Activated CD4-positive, alpha-beta memory T cell treated with anti-CD3 and anti-CD28 coated beads for 36 hours (primary cell): ENCODE measurements around the gene GABRR2. TPM values are rescaled to one million over a fixed set of nuclear protein-coding genes. Genes with fewer than 3 reads are reported as not detected.

ENCODE experiments used
- CTCF ChIA-PET: fragments of 350-600 bp; sonication (Branson Sonifier 250); formaldehyde crosslinking; loops from one replicate; lab custom pipeline; 2021; ENCODE audit warnings: antibody characterized with exemption, inconsistent platforms; lab: Charles Lee
- POLR2A ChIA-PET: fragments of 350-600 bp; sonication (Branson Sonifier 250); formaldehyde crosslinking; loops from one replicate; lab custom pipeline; 2021; ENCODE audit warnings: antibody characterized with exemption; lab: Charles Lee
- DNase-seq: peaks from one replicate; pipeline ENCODE4 v3.0.0-alpha.2; 2020
- H3K27ac Mint-ChIP-seq: one replicate; pipeline ENCODE4 v1.8.0; 2021; ENCODE audit warnings: mixed read lengths
- H3K27me3 Mint-ChIP-seq: one replicate; pipeline ENCODE4 v1.8.0; 2021; ENCODE audit warnings: mixed read lengths
- H3K36me3 Mint-ChIP-seq: one replicate; pipeline ENCODE4 v1.8.0; 2021; ENCODE audit warnings: mixed read lengths
- H3K4me1 Mint-ChIP-seq: one replicate; pipeline ENCODE4 v1.8.0; 2021; ENCODE audit warnings: low read depth, mixed read lengths
- H3K4me3 Mint-ChIP-seq: one replicate; pipeline ENCODE4 v1.8.0; 2021; ENCODE audit warnings: mild to moderate bottlenecking, mixed read lengths
- H3K9me3 Mint-ChIP-seq: one replicate; pipeline ENCODE4 v1.8.0; 2021; ENCODE audit warnings: mixed read lengths
- intact Hi-C: fragments of 100-400 bp; cut with micrococcal nuclease; formaldehyde crosslinking; loops from one replicate; pipeline ENCODE4 v1.15.1; 2023
- total RNA-seq, 2 experiments: library from RNA; stranded (reverse); gene quantifications; one replicate each; pipeline ENCODE4 v1.2.3, GENCODE V29; 2021

GABRR2 gene
- total RNA-seq = under 1 TPM; 0.50 to 0.51 TPM

DNA sequence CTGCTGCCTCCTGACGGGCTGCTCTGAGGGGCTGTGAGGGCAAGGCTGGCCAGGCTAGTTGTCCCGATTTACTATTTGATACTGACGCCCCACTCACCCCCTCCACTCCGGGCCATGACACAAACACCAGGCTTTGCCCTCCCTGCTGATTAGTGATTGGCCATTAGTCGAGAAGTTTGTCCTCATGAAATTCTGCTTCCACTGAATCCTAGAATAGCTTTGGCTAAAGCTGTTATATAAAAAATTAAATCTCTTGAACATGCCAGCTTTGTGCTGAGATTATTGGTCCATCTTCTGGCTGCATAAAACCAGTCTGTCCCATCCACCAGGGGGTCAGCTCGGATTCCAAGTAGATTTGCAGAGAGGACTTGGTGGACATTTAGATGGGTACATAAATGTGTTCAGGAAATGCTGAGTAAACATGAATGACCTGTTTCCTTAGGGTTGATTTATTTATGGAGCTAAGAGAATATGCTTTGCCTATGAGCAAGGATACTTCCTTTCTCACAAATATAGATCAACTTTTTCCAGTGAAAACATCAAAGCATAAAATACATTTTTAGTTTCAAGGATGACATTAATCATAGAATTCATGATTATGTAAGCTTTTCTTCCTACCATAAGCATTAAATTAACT lies at the start of gene GABRR2:
Gene GABRR2, minus strand, starts transcription at position 51 of the 637 bp plus-strand sequence. CDS start 134 bp downstream, outside the sequence.
- Mint-ChIP-seq H3K36me3 (peaks cover 2% of the 10 kb centered on the region), H3K4me3 (no peak within 1 kb of the TSS), H3K27ac (no peak within 1 kb of the TSS), H3K9me3 (no peaks in the 10 kb centered on the region), H3K27me3 (no peaks in the 10 kb centered on the region), H3K4me1 (no peaks in the 10 kb centered on the region)
- ChIA-PET POLR2A (no interaction called here), CTCF (no interaction called here)
- no peak for DNase-seq
- intact Hi-C loops = no loop called here

DNA sequence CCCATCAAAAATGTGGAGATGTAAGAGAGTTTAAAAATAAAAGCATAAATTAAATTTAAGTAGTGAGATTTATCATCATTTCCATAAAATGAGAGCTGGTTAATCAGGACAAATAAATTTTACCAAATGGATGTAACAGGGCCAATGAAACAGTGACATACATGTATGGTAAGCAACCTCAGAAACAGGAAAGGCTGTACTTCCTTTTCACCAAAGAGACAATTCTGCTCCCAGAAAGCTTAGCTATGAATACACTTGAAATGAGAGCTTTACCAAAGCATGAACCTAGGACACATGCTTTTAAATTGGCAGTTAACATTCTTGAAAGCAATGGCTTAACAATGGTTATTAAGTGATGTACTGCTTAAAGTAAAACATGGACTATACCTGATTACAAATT lies 49.5 kb upstream of the GABRR2 start:
- Mint-ChIP-seq H3K27ac (no peak overlapping the region), H3K4me1 (peaks cover 23% of the 10 kb centered on the region), H3K9me3 (no peaks in the 10 kb centered on the region), H3K36me3 (no peaks in the 10 kb centered on the region), H3K27me3 (no peaks in the 10 kb centered on the region), H3K4me3 (no peak overlapping the region)
- no peak for DNase-seq
- CTCF ChIA-PET = interaction anchor here (1.0 to 4.1 kb wide), 5 partner anchors 7 to 382 kb away, joined by 3 to 28 read pairs (median 4); no protein-coding TSS in a partner anchor
- intact Hi-C loops = no loop called here
- POLR2A ChIA-PET = no interaction called here

DNA sequence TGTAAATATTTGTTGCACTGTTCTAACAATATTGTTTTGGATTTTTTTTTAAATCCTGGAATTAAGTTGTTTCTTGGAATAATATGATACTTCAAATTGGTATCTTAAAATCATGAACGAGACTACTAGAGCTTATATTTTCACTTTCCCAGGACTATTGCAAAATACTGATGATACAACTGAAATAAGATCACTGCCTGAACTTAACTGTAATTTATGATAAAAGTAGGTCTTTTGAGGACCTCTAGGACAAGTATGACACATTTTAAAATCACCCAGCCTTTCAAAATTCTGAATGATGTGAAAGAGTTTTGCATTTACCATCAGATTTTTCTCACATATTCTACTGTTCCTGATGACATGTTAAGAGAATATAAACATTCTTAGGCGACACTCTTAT lies 46.1 kb upstream of the GABRR2 start:
- Mint-ChIP-seq H3K27ac (no peak overlapping the region), H3K4me1 (peaks cover 44% of the 10 kb centered on the region), H3K27me3 (no peaks in the 10 kb centered on the region), H3K36me3 (no peaks in the 10 kb centered on the region), H3K9me3 (no peaks in the 10 kb centered on the region), H3K4me3 (no peak overlapping the region)
- intact Hi-C loops = no loop called here
- POLR2A ChIA-PET = no interaction called here
- DNase-seq = no peak
- CTCF ChIA-PET = interaction anchor here (1.1 to 3.7 kb wide), 3 partner anchors 11 to 12 kb away, joined by 4 to 28 read pairs (median 10); no protein-coding TSS in a partner anchor

DNA sequence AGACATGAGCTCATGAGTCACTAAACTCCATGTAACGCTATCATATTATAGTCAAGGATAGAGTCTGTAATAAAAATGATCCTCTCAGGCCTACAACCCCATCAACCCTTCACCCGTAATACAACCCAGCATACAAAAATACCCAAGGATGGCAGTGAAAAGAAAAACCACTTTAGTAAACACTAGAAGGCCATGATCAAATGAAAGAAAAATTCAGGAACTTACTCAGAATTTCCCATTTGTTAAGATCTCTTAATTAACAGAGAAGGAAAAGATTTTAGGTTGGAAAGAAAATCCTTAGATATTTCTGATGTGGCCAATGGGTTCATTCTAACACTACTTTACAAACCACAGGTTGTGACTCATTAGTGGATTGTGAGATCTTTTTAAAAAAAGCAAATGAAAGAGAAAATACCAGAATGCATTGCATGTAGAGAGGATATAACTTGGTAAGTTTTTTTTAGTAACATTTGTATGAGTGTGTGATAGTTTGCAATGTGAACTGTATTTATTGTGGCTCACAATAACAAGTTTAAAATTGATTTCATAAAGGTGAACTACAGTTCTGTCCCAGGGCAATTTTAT lies 45.4 kb upstream of the GABRR2 start:
- ChIA-PET POLR2A (no interaction called here), CTCF (interaction anchor here (2.3 kb wide), 1 partner anchor 11 kb away, joined by 10 read pairs; no protein-coding TSS in a partner anchor)
- Mint-ChIP-seq H3K27me3 (no peaks in the 10 kb centered on the region), H3K4me3 (no peak overlapping the region), H3K27ac (peak overlapping the region; percentile 58), H3K9me3 (no peaks in the 10 kb centered on the region), H3K36me3 (no peaks in the 10 kb centered on the region), H3K4me1 (peaks cover 51% of the 10 kb centered on the region)
- intact Hi-C loops = loop anchor here (1.0 kb wide), 1 partner anchor 9 kb away; no protein-coding TSS in a partner anchor
- DNase-seq = no peak

DNA sequence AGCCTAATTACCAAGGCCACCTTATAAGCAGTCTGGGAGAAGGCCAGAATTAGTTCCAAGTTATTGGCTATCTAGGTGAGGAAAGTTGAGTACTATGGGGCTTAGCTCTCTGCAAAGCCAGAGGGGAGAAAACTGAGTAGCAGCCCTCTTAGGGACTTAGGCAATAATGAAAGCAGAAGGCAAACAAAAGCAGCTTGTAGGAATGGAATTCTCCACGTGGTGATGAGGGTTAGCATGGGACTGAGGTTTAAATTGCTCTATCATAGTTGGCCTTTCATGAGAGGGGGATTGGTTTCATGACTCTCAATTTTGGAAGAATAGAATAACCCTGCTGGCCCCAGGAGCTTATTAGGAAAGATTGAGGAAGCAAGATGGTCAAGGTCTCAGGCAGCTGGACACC lies 44.5 kb upstream of the GABRR2 start:
- intact Hi-C loops = loop anchor here (10.0 kb wide), 2 partner anchors 465 to 745 kb away; partner anchors contain the start of gene CASP8AP2
- Mint-ChIP-seq H3K27me3 (no peaks in the 10 kb centered on the region), H3K4me3 (no peak overlapping the region), H3K4me1 (peaks cover 54% of the 10 kb centered on the region), H3K9me3 (no peaks in the 10 kb centered on the region), H3K27ac (no peak overlapping the region), H3K36me3 (no peaks in the 10 kb centered on the region)
- POLR2A ChIA-PET = no interaction called here
- CTCF ChIA-PET = interaction anchor here (0.9 to 2.3 kb wide), 3 partner anchors 8 to 77 kb away, joined by 3 to 10 read pairs (median 3); no protein-coding TSS in a partner anchor
- DNase-seq = no peak

DNA sequence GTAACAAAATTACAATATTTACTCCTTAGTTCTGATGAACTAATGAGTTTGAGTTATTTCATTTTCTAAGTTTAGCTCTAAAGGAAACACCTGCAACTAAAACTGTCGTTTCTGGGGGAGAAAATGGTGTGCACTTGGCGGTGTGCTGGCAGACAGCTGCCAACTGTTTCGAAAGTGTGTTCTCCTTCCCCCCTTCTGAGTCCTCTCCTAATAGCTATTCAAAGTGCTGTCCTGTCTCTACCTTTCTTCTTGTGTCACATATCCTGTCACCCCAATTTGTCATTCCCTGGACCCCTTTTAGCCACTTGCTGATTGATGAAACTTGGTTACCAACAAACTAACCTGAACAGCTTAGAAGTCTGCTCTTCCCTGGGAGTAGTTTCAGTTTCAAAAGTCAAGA lies 42.3 kb upstream of the GABRR2 start:
- DNase-seq = no peak
- Mint-ChIP-seq H3K4me1 (peaks cover 59% of the 10 kb centered on the region), H3K9me3 (no peaks in the 10 kb centered on the region), H3K27ac (peak overlapping the region; percentile 50), H3K27me3 (no peaks in the 10 kb centered on the region), H3K4me3 (peak overlapping the region; percentile 75), H3K36me3 (no peaks in the 10 kb centered on the region)
- CTCF ChIA-PET = interaction anchor here (1.1 to 5.6 kb wide), 4 partner anchors 11 to 375 kb away, joined by 3 to 37 read pairs (median 20); no protein-coding TSS in a partner anchor
- POLR2A ChIA-PET = no interaction called here
- intact Hi-C loops = loop anchor here (10.0 kb wide), 2 partner anchors 467 to 747 kb away; partner anchors contain the start of gene CASP8AP2

DNA sequence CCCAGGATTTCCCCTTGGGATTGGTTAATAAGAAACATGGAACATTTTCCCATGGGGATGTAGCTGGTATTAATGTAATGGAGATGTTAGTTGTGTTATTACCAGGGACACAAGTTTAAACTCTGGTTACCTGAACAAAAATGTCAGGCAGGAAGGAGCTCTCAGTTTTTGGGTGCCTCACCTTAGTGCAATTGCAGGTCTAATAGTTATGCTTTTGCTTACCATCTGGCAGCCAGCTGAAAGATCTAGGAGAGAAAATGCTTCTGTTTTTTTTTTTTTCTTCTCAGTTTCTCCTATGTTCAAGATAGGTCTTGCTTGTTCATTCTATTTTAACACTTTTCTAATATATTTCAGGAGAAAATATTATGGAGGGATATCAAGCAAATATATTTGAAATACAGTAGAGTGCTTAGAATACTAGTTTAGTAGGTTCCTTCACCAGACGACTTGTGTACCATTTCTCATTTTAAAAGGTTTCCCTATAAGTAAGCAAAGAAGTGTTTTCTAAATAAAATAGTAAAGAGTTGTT lies 41.6 kb upstream of the GABRR2 start:
- no peaks in the 10 kb centered on the region for H3K9me3 Mint-ChIP-seq
- CTCF ChIA-PET = interaction anchor here (0.6 to 5.6 kb wide), 7 partner anchors 11 to 374 kb away, joined by 3 to 37 read pairs (median 4); no protein-coding TSS in a partner anchor
- H3K4me3 Mint-ChIP-seq = peak overlapping the region; percentile 75
- H3K36me3 Mint-ChIP-seq = peaks cover 3% of the 10 kb centered on the region
- H3K4me1 Mint-ChIP-seq = peaks cover 61% of the 10 kb centered on the region
- peak overlapping the region; percentile 28 for H3K27ac Mint-ChIP-seq
- no peak for DNase-seq
- H3K27me3 Mint-ChIP-seq = no peaks in the 10 kb centered on the region
- intact Hi-C loops = loop anchor here (10.0 kb wide), 2 partner anchors 468 to 748 kb away; partner anchors contain the start of gene CASP8AP2
- POLR2A ChIA-PET = interaction anchor here (0.5 to 1.7 kb wide), 5 partner anchors 9 to 364 kb away, joined by 3 to 6 read pairs (median 4); partner anchors contain the start of gene PNRC1

DNA sequence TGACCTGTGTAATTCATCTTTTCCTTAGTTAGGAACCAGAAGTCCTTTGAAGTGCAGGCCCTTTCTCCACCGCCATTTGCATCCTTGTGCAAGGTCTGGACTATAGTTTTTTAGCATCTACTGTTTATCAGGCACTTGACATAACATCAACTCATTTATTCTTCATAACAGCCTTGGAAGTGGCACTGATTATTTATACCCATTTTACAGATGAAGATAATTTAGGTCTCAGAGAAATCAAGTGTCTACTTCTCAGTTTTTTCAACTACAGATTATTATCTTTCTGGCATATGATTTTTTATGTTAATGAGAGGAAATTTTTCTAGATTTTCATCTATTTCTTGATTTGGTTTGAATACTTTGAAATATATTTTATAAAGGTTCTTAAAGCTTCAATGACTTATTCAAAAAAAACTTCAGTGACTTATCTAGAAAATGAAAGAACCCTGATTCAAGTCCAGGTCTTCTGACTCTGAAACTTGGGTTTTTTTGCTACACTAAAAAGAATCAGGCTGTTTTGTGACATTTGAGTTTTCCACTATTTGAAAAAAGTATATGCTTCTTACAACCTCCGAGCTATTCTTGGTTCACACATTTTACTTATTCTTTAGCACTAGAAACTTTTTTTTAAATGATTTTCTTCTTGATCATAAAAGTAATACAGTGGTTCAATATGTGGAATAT lies 40.6 kb upstream of the GABRR2 start:
- Mint-ChIP-seq H3K4me3 (no peak overlapping the region), H3K9me3 (no peaks in the 10 kb centered on the region), H3K4me1 (peaks cover 64% of the 10 kb centered on the region), H3K27ac (peak overlapping the region; percentile 33), H3K27me3 (no peaks in the 10 kb centered on the region), H3K36me3 (peaks cover 3% of the 10 kb centered on the region)
- CTCF ChIA-PET = interaction anchor here (0.6 to 5.6 kb wide), 3 partner anchors 13 to 17 kb away, joined by 3 to 37 read pairs (median 34); no protein-coding TSS in a partner anchor
- POLR2A ChIA-PET = interaction anchor here (0.7 to 1.7 kb wide), 4 partner anchors 10 to 365 kb away, joined by 3 to 6 read pairs (median 5); partner anchors contain the start of gene PNRC1
- DNase-seq = no peak
- intact Hi-C loops = loop anchor here (10.0 kb wide), 2 partner anchors 469 to 749 kb away; partner anchors contain the start of gene CASP8AP2

DNA sequence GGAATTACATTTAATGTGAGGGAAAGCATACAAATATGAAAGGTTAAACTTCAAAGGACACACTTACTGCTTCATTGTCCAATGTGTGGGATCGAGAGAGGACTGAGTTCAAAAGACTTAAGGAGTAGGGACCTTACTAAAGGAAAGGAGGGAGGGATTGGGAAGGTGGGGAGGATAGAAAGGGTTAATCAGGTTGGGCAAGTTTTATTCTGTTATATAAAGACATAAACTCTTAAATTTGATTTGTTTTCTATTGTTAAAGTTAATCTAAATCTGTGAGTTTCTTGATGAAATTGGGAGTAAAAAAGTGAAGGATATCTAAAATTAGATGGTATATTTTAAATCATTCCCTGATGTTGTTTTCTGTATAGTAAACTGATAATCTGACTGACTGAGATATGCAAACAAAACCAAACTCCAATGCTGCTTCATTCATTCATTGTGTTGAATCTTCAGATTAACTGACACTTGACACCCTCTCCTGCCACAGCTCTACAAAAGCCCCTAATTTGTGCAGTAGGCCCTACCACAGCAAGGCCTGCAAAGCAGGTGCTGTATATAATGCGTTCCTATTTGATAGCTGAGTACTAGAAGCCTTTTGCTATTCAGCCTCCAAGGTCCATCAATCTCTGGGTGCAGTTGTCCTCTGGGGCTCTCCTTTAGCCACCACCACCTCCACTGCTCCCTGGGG lies 38.7 kb upstream of the GABRR2 start:
- peaks cover 3% of the 10 kb centered on the region for H3K36me3 Mint-ChIP-seq
- H3K27me3 Mint-ChIP-seq = no peaks in the 10 kb centered on the region
- CTCF ChIA-PET = interaction anchor here (4.5 to 5.6 kb wide), 2 partner anchors 14 to 19 kb away, joined by 34 to 37 read pairs; no protein-coding TSS in a partner anchor
- H3K4me1 Mint-ChIP-seq = peaks cover 71% of the 10 kb centered on the region
- DNase-seq = no peak
- intact Hi-C loops = loop anchor here (5.0 to 10.0 kb wide), 4 partner anchors 372 to 751 kb away; partner anchors contain the start of genes CASP8AP2 and RNGTT
- peak overlapping the region; percentile 80 for H3K27ac Mint-ChIP-seq
- H3K4me3 Mint-ChIP-seq = peak overlapping the region; percentile 73
- no peaks in the 10 kb centered on the region for H3K9me3 Mint-ChIP-seq
- POLR2A ChIA-PET = no interaction called here

DNA sequence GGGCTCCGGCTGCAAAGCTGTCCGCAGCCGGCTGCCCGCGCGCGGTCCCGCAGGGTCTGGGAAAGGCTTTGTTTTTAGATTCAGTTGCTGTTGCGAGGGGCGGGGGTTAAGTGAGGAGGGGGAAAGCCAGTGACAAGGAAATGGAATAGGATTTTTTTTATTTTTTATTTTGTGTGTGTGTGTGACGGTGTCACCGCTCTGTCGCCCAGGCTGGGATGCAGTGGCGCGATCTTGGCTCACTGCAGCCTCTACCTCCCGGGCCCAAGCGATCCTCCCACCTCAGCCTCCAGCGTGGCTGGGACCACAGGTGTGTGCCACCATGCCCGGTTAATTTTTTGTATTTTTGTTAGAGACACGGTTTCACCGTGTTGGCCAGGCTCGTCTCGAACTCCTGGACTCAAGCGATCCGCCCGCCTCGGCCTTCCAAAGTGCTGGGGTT lies 38.0 kb upstream of the GABRR2 start:
- H3K27me3 Mint-ChIP-seq = no peaks in the 10 kb centered on the region
- DNase-seq = no peak
- CTCF ChIA-PET = interaction anchor here (4.8 to 7.6 kb wide), 3 partner anchors 15 to 55 kb away, joined by 15 to 47 read pairs (median 37); no protein-coding TSS in a partner anchor

More for the DNA sequence above, 38.0 kb upstream of the GABRR2 start:
- Mint-ChIP-seq H3K4me1 (peaks cover 78% of the 10 kb centered on the region), H3K36me3 (peaks cover 3% of the 10 kb centered on the region), H3K27ac (peak overlapping the region; percentile 80), H3K9me3 (no peaks in the 10 kb centered on the region), H3K4me3 (peak overlapping the region; percentile 73)
- intact Hi-C loops = loop anchor here (5.0 to 10.0 kb wide), 4 partner anchors 371 to 752 kb away; partner anchors contain the start of genes CASP8AP2 and RNGTT
- POLR2A ChIA-PET = interaction anchor here (0.5 to 6.1 kb wide), 8 partner anchors 14 to 458 kb away, joined by 3 to 37 read pairs (median 4); partner anchors contain the start of genes LYRM2, PM20D2 and PNRC1
